GM12892 (cell line): ENCODE data around the gene MLH3.

ENCODE experiments used
- POLR2A ChIP-seq: IDR thresholded peaks from 2 replicates; pipeline ENCODE4 v1.6.1; 2011; ENCODE audit warnings: low read depth, low read length, control low read depth
- TAF1 ChIP-seq: IDR thresholded peaks from 2 replicates; pipeline ENCODE4 v1.6.1; 2011; ENCODE audit warnings: low read depth, mild to moderate bottlenecking, control low read depth, low read length, borderline replicate concordance

DNA sequence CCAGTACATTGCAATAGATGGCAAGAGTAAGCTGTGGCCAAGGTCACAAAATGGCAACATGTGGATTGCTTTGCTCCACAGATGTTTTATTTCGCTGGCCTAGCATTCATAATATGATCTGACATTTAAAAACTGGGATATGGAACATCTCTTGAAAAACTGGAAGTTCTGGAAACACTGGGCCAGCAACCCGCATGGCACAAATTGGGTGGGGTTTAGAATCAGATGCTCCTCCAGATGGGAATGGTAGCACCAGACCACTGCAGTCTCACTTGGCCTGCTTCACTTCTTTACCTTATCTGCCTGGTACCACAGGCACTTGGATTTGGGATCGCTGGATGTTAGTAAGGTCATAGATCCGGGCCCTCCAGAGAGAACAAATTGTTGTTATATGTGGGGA is 28.3 kb upstream of the MLH3 start:
- TF ChIP-seq TAF1 (no peak), POLR2A (no peak)
